Dedifferentiated amniotic fluid mesenchymal stem cell (primary cell): Measurements from ENCODE around the gene FSTL5.

Experiments
- DNase-seq: peaks from one replicate; pipeline ENCODE4 v3.0.0-alpha.2; 2016; ENCODE audit errors: extremely low spot score

Gene FSTL5

GRCh38 chr4:161714022-161714751, 449.6 kb downstream of the FSTL5 start:
- peak; percentile 68 for DNase-seq

GRCh38 chr4:161704653-161705052, 459.1 kb downstream of the FSTL5 start:
- no peak for DNase-seq

GRCh38 chr4:161704040-161704439, 459.8 kb downstream of the FSTL5 start:
- DNase-seq: no peak

GRCh38 chr4:161702287-161702686, 461.5 kb downstream of the FSTL5 start:
- DNase-seq: no peak

DNA sequence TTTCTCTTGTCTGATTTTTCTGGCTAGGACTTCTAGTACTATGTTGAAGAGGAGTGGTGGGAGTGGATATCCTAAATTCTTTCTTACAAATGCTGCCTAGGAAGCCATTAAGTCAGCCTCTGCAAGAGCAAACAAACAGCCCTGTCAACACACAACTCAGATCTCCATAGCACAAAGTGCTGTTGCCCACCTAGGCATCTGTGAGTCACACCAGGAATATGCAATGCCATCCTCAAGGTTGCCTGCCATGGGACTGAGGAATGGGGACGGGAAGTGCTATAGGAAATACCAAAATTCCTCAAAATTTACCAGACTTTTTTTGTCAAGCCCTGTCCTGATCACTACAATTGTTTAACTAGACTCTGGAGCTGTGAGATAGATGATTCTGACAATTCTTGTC, 466.9 kb downstream of the FSTL5 start:
- DNase-seq: no peak

- no peak for DNase-seq
Measured at GRCh38 chr4:161680146-161680545, 483.7 kb downstream of the FSTL5 start.

DNA sequence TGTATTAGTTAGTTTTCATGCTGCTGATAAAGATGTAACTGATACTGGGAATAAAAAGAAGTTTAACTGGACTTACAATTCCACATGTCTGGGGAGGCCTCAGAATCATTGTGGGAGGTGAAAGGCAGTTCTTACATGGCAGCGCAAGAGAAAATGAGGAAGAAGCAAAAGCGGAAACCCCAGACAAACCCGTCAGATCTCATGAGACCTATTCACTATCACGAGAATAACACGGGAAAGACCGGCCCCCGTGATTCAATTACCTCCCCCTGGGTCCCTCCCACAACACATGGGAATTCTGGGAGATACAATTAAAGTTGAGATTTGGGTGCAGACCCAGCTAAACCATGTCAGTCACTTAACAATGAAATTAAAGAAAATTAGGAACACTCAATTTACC, 499.1 kb downstream of the FSTL5 start:
- no peak for DNase-seq

DNA sequence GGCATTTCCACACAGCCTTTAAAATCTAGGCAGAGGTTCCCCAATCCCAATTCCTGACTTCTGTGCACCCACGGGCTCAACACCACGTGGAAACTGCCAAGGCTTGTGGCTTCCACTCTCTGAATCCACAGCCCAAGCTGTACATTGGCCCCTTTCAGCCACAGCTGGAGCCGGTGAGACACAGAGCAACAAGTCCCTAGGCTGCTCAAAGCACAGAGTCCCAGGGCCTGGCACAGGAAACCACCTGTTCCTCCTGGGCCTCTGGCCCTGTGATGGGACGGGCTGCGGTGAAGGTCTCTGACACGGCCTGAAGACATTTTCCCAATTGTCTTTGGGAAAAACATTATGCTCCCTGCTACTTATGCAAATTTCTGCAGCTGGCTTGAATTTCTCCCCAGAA, 500.0 kb downstream of the FSTL5 start:
- DNase-seq: no peak

DNA sequence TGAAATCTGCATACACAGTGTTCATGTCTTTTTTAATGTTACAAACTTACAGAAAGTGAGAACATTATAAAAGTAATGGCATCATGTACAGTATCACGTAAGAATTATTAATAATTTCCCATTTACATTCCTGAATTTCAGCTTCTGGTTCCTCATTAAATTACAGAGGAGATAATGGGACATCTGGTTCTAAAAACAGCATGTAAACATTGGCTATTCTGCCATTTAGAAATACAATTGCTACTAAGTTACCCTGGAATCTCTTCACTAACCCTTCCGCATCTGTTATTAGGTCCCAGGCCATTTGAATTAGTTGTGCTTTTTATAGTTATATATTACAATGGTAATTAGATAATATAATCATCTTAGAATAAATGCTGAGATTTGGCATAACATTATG, 505.1 kb downstream of the FSTL5 start:
- DNase-seq: no peak

GRCh38 chr4:161657616-161658015, 506.2 kb downstream of the FSTL5 start:
- DNase-seq: no peak

- DNase-seq: no peak
Measured at GRCh38 chr4:161656594-161656993, 507.2 kb downstream of the FSTL5 start.

GRCh38 chr4:161655148-161655547, 508.7 kb downstream of the FSTL5 start:
- DNase-seq: no peak

DNA sequence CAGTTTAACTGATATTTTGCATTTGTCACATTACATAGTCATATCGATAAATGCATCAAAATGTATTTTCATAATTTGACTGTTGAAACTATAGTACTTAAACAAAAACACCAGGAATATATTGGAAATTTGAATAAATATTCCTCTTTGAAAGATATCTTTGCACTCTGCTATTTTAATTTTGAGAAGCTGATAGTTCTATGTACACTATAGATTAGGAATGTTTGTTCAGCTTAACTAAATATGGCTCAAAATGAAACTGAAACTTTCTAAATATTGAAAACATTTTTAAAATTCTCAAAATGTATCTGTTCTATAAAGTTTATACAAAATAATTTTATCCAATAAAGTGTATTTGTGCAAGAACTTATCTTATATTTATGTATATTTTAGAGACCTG, 510.1 kb downstream of the FSTL5 start:
- DNase-seq: no peak

- no peak for DNase-seq
Measured at GRCh38 chr4:161651586-161651985, 512.2 kb downstream of the FSTL5 start.

GRCh38 chr4:161650812-161651211, 513.0 kb downstream of the FSTL5 start:
- no peak for DNase-seq

DNA sequence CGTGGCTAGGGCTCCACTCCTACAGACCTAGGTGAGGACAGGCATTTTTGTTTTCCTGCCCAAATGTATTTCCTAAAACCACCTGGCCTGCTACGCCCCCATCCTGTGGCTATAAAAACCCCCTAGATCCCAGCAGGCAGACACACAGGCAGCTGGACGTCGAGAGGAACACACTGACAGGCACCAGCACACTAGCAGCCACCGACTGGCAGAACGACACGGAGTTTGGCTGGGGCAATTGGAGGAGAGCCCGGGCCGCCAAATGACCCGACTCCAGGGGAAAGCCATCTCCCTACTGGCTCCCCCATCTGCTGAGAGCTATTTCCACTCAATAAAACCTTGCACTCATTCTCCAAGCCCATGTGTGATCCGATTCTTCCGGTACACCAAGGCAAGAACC, 516.0 kb downstream of the FSTL5 start:
- no peak for DNase-seq

DNA sequence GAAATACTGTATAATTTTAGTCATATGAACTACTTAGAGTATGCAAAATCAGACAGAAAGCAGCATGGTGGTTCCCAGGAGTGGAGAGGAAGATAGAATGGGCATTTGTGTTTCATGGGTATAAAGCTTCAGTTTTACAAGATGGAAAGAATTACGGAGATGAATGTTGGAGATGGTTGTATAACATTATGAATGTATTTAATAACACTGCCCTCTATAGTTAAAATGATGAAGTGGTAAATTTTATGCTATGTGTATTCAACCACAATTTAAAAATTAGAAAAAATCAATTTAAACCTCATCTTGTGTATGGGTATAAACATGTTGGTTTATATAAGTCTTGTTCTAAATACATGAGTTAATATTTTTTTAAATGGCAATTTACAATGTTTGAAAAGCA, 521.1 kb downstream of the FSTL5 start:
- DNase-seq: no peak

DNA sequence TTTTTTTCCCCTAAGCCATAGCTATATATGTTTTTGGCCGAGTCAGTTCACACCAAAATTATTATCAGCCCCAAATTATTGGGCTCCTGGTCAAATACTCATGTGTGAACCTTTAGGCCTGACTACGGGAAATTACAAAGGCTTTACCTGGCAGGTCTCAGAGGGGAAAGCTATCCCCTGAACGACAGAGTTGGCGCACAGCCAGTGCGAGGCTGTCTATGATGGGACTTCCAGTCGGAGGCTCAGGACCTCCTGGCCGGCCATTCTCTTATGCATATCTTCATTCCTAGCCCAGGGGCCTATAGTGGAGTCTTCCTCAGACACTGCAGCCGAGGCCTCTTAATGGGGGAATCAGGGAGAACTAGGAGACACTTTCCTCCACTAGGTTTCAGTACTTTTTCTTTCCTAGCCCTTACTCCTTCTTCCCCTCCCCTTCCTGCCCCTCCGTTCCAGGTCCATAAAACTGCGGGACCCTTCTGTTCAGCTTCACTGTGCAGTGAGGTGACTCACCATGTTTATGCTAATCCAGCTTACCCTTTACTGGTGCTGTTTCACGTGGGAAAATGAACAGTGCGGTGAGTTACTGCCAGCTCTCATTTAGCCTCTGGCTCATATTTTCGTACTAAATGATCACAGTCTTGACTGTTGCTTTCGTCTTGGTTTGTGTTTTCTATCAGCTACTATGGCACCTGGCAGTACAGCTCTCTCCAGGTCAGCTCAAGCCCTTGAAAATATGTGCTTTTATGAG, 533.9 kb downstream of the FSTL5 start:
- no peak for DNase-seq

- no peak for DNase-seq
Measured at GRCh38 chr4:161604516-161605300, 559.1 kb downstream of the FSTL5 start.

GRCh38 chr4:161601011-161601410, 562.8 kb downstream of the FSTL5 start:
- no peak for DNase-seq

DNA sequence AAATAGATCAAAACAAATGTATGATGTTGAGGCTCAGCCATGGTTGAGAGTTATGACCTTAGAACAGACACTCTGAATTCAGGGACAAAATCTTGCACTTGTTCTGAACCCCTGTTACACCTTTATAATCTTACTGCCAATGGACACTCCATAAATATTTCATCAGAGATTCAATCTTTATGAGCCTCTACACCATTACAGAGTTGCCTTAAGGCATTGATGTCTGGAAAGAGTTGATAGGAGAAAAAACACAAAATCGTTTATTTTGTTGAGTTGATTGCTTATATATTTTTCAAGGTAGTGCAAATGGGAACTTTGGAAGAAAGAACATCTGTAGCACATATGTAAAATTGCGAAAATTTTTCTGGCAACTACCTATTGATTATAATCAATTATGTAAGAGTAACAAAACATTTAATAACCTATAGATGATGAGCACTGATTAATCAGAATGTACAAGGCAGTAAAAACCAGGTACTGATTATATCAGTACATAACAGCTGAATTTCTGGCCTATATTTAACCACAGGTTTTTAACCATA, 568.5 kb downstream of the FSTL5 start:
- no peak for DNase-seq

DNA sequence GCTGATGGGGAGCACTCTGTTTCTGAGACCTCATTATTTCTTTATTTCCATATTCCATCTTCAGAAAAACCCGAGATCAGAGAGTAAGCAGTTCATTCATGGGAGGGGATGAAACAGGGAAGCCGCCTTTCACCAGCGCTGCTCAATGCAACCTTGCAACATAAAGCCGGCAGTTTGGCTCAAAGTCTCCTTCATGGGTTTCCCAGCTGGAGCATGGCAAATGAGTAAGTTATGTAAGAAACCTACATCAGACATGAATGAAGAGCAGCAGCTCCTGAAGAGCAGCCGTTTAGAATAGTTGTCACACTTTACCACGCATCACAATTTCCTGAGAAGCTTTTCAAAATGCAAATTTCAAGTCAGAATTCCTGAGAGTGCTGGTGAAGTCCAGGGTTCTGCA, 578.8 kb downstream of the FSTL5 start:
- no peak for DNase-seq
